GM18505 (cell line): ENCODE results near the gene KRTAP3-1.
"Not testable (repeated sequence)": the region's sequence is repeated elsewhere in the genome, so short reads cannot be mapped to it uniquely, and the experiment has no call there.

Experiments used
- ATAC-seq: cut with Tn5 transposase; IDR thresholded peaks from one replicate; pipeline ENCODE4 v1.9.1; 2021; ENCODE audit not compliant: unreplicated experiment
- POLR2A ChIP-seq: IDR thresholded peaks from 4 replicates; pipeline ENCODE4 v1.6.1; 2011; ENCODE audit warnings: borderline replicate concordance; ENCODE audit not compliant: insufficient read depth, insufficient read length; ENCODE audit errors: extremely low read depth

The KRTAP3-1 gene

DNA sequence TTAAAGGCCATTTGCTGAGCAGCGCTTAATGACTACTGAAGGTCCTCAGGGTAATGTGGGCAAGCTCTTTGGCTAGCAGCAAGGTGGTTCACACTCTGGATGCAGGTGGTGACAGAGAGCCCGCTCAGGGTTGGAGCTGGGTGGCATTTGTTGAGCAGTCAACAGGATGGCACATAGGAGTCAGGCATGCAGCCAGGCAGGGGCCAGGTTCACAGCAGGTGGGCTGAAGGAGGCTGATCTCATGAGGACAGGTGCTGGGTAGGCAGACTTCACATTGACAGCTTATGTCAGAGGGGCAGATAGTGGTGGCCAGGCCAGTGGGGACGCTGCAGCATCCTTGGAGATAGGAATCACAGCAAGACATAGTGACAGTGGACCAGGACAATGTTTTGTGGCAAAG, 4.5 kb downstream of the KRTAP3-1 start:
- no peak for ATAC-seq

DNA sequence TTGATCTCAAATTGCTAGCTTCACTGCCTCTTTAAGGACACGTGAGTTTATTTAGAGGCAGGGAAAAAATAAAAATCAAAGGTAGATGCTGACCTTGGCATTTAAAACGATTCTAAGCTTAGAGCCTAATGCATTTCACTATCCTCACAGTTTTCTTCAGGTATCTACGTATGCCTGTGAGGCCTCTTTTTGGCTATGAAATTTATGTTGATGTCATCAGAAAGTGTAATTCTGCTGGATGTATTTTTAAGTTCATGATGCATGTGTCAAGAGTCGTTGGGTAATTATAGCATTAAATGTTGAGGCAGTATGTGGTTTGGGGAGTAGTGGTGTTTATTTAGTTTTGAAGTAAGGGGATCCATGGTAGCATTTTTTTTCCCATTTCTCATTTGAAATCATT, 5.0 kb downstream of the KRTAP3-1 start:
- TF ChIP-seq POLR2A = no peak
- no peak for ATAC-seq

More for the DNA sequence above, 4.5 kb downstream of the KRTAP3-1 start:
- TF ChIP-seq POLR2A = no peak

DNA sequence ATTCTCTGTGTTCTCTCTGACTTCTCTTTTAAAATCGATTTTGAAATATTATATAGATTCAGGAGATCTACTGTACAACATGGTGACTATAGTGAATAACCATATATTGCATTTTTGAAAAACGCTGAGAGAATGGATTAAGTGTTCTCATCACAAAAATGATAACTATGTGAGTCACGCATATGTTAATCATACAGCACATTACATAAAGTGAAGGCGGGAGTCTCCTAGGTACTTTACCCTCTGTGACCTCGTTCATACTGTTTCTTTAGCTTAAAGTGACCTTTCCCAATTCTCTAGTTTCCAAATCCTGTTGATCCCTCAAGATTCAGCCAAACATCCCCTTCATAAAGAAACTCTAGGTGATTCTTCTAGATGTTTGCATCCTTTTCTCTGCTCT, 6.1 kb downstream of the KRTAP3-1 start:
- no peak for TF ChIP-seq POLR2A
- ATAC-seq = no peak

GRCh38 chr17:41001795-41002194, 7.1 kb downstream of the KRTAP3-1 start:
- ATAC-seq = no peak
- no peak for TF ChIP-seq POLR2A

GRCh38 chr17:40999563-40999962, 9.4 kb downstream of the KRTAP3-1 start, which contains the start of gene KRTAP3-2:
KRTAP3-2 (minus strand) TSS chr17:40999906; CDS start chr17:40999853, 53 bp downstream.
- not testable (repeated sequence) for ATAC-seq

GRCh38 chr17:40997361-40997760, 11.6 kb downstream of the KRTAP3-1 start:
- no peak for TF ChIP-seq POLR2A
- ATAC-seq = no peak

DNA sequence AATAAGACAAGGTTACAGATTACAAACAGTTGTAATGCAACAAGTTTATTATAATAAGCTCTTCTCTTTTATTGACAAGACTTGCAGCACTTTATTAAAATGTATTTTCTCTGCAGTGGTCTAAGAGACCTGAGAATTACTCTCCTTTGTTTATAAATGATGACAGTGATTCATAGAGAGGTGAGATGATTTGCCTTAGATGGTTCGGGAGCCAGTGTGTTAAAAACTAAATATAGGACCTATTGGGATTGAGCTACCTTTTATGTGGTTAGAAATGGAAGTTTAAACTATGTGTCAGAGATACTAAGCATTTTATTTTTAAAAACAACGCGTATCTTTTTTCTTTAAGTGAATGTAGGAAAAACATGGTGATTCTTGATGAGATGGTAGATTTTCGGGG, 12.1 kb downstream of the KRTAP3-1 start:
- ATAC-seq = no peak
- TF ChIP-seq POLR2A = no peak

DNA sequence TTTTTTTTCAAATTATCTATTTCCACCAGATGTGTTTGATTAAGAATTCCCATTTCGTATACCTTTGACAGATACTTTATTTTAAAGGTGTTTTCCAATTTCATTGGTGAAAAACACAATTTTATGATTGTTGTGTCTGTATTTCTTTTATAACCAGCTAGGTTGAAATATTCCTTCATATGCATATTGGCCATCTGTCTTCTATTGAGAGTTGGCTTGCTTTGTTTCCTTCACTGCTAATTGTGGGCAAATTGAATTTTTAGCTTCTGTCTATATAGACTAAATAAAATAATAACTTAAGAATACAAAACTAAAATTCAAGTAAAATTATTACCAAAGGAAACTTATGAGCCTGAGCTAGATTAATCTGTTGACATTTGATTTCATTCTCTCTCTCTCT, 13.8 kb downstream of the KRTAP3-1 start:
- TF ChIP-seq POLR2A = no peak
- no peak for ATAC-seq

DNA sequence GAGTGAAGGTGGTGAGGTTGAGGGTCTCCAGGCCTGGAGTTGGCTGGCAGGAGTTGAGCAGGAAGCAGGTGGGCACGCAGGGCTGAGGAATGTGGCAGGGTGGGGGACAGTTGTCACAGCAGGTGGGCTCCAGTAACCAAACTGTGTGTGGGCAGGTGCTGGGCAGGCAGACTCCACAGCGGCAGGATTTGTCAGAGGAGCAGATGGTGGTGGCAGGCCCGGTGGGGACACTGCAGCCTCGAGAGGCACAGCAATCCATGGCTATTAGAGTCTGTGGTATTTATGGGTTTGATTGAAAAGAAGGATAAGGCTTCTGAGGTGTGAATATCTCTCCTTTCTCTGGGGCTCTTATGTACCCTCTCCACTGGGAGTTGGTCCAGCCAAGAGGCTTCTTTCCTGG, 15.1 kb downstream of the KRTAP3-1 start, which contains the start of gene KRTAP3-3:
TSS of gene KRTAP3-3 (minus strand) at position 326 of the 400 bp plus-strand sequence. CDS start at position 259, 67 bp downstream.
- TF ChIP-seq POLR2A = no peak
- no peak for ATAC-seq

GRCh38 chr17:40993084-40993483, 15.8 kb downstream of the KRTAP3-1 start:
- TF ChIP-seq POLR2A = no peak
- ATAC-seq = no peak

GRCh38 chr17:40992666-40993065, 16.3 kb downstream of the KRTAP3-1 start:
- ATAC-seq = no peak

GRCh38 chr17:40986920-40987319, 22.0 kb downstream of the KRTAP3-1 start:
- no peak for ATAC-seq
- no peak for TF ChIP-seq POLR2A

More at GRCh38 chr17:40992666-40993065, 16.3 kb downstream of the KRTAP3-1 start:
- no peak for TF ChIP-seq POLR2A

- no peak for ATAC-seq
- TF ChIP-seq POLR2A = no peak
Observed at GRCh38 chr17:40984226-40984625, 24.7 kb downstream of the KRTAP3-1 start, which contains the start of gene KRT40. KRT40 (minus strand) TSS chr17:40984326; CDS start chr17:40984273, 53 bp downstream.

DNA sequence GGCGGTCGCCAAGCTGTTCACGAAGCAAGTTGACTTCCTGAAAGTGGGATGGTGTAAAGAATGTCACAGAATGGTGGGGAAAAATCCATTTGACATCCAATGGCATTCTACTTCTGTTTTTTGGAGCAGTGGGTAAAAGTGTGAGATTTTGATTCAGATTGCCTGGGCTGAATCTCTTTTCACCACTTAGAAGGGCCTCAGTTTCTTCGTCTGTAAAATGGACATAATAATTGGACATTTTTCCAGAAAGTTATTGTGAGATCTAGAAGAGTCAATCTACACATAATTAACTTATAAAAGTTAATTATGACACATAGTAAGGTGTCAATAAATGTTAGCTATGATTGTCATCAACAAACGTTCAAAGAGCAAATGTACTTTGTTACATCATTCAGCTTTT, 27.8 kb downstream of the KRTAP3-1 start:
- TF ChIP-seq POLR2A = no peak
- ATAC-seq = no peak

GRCh38 chr17:40980596-40980995, 28.3 kb downstream of the KRTAP3-1 start:
- TF ChIP-seq POLR2A = no peak
- no peak for ATAC-seq
